Measurements from ENCODE around the gene EPHB6. TPM values are rescaled to one million over a fixed set of nuclear protein-coding genes. Genes with fewer than 3 reads are reported as not detected.

EPHB6 gene
- 10 to 100 TPM; 33.2 to 36.9 TPM for total RNA-seq
- 16.0 TPM for polyA plus RNA-seq (2013, experiment 1 of 2)
- polyA plus RNA-seq (2013, experiment 2 of 2), result 14.1 TPM
- long read RNA-seq, experiment 1, partial matches to known transcripts, result 2 of 4 reads
- long read RNA-seq, experiment 1, other reads (novel, unspliced or antisense), result 1 of 4 reads
- long read RNA-seq, experiment 2, partial matches to known transcripts, result 6 of 63 reads
- long read RNA-seq, experiment 2, other reads (novel, unspliced or antisense), result 57 of 63 reads
- long read RNA-seq, experiment 3, full-length matches to known transcripts, result 3 of 149 reads
- long read RNA-seq, experiment 3, partial matches to known transcripts, result 24 of 149 reads
- long read RNA-seq, experiment 3, other reads (novel, unspliced or antisense), result 122 of 149 reads
- long read RNA-seq, experiment 4, partial matches to known transcripts, result 1 of 1 reads
- long read RNA-seq, experiment 4, other reads (novel, unspliced or antisense), result 0 of 1 reads

- peak within 1 kb of the TSS; percentile 91 for H3K27ac Mint-ChIP-seq
- H3K27ac ChIP-seq (ENCODE audit: low read depth, low read length), result no peak within 1 kb of the TSS
- WGBS, 2 experiments (ENCODE audit: insufficient coverage in 1 of 2, insufficient read length in 1 of 2), result 0% methylated on average over 6 to 70 of the region's 70 CpGs
- no peaks in the 10 kb centered on the region for H3K27me3 ChIP-seq (ENCODE audit: control insufficient read depth, insufficient read depth, low read length, poor library complexity, severe bottlenecking)
- H3K4me1 ChIP-seq (ENCODE audit: control insufficient read depth, insufficient read depth, low read length), result no peaks in the 10 kb centered on the region
- peak within 1 kb of the TSS; percentile 96 for H3K4me3 ChIP-seq (ENCODE audit: low read length)
- peaks cover 19% of the 10 kb centered on the region for H3K27me3 Mint-ChIP-seq (ENCODE audit: insufficient read depth)
- no peaks in the 10 kb centered on the region for H3K36me3 Mint-ChIP-seq (ENCODE audit: low read depth)
- no peaks in the 10 kb centered on the region for H3K9me3 ChIP-seq (ENCODE audit: control insufficient read depth, low read length)
- H3K36me3 ChIP-seq (ENCODE audit: control insufficient read depth, insufficient read depth, low read length), result no peaks in the 10 kb centered on the region
- peak; percentile 89 for DNase-seq
- H3K9me3 Mint-ChIP-seq, result no peaks in the 10 kb centered on the region
- H3K9ac ChIP-seq (ENCODE audit: extremely low read depth, low read length, poor library complexity, severe bottlenecking), result peak within 1 kb of the TSS; percentile 70
- H3K4me1 Mint-ChIP-seq, result peaks cover 21% of the 10 kb centered on the region
- TF ChIP-seq CTCF (conservative IDR thresholded peaks at IDR 0.05), result no peak
- H3K4me3 Mint-ChIP-seq, result peak within 1 kb of the TSS; percentile 92
Observed at GRCh38 chr7:142854372-142855113, at the start of gene EPHB6. EPHB6 (plus strand) TSS chr7:142855076; CDS start chr7:142863228, 8,152 bp downstream.

- H3K36me3 ChIP-seq (ENCODE audit: control insufficient read depth, insufficient read depth, low read length), result no peaks in the 10 kb centered on the region
- no peaks in the 10 kb centered on the region for H3K9me3 Mint-ChIP-seq
- DNase-seq, result no peak
- H3K27me3 ChIP-seq (ENCODE audit: control insufficient read depth, insufficient read depth, low read length, poor library complexity, severe bottlenecking), result peaks cover 11% of the 10 kb centered on the region
- no peaks in the 10 kb centered on the region for H3K36me3 Mint-ChIP-seq (ENCODE audit: low read depth)
- H3K9ac ChIP-seq (ENCODE audit: extremely low read depth, low read length, poor library complexity, severe bottlenecking), result no peak overlapping the region
- H3K4me1 Mint-ChIP-seq, result peaks cover 4% of the 10 kb centered on the region
- H3K9me3 ChIP-seq (ENCODE audit: control insufficient read depth, low read length), result no peaks in the 10 kb centered on the region
- H3K4me1 ChIP-seq (ENCODE audit: control insufficient read depth, insufficient read depth, low read length), result peaks cover 6% of the 10 kb centered on the region
- H3K27me3 Mint-ChIP-seq (ENCODE audit: insufficient read depth), result peaks cover 76% of the 10 kb centered on the region
- 87 to 100% methylated on average over 1 to 3 of the region's 3 CpGs for WGBS, 2 experiments (ENCODE audit: insufficient coverage in 1 of 2, insufficient read length in 1 of 2)
- no peak overlapping the region for H3K27ac Mint-ChIP-seq
- no peak for TF ChIP-seq CTCF (conservative IDR thresholded peaks at IDR 0.05)
- H3K4me3 ChIP-seq (ENCODE audit: low read length), result no peak overlapping the region
- H3K27ac ChIP-seq (ENCODE audit: low read depth, low read length), result no peak overlapping the region
- no peak overlapping the region for H3K4me3 Mint-ChIP-seq
Observed at GRCh38 chr7:142805350-142806021, 49.4 kb upstream of the EPHB6 start.

- no peak overlapping the region for H3K4me3 Mint-ChIP-seq
- H3K27ac ChIP-seq (ENCODE audit: low read depth, low read length), result no peak overlapping the region
- H3K27me3 ChIP-seq (ENCODE audit: control insufficient read depth, insufficient read depth, low read length, poor library complexity, severe bottlenecking), result peaks cover 8% of the 10 kb centered on the region
- no peak overlapping the region for H3K4me3 ChIP-seq (ENCODE audit: low read length)
- peak; percentile 19 for DNase-seq
- TF ChIP-seq CTCF (conservative IDR thresholded peaks at IDR 0.05), result no peak
- no peaks in the 10 kb centered on the region for H3K9me3 ChIP-seq (ENCODE audit: control insufficient read depth, low read length)
- H3K9me3 Mint-ChIP-seq, result no peaks in the 10 kb centered on the region
- peaks cover 71% of the 10 kb centered on the region for H3K27me3 Mint-ChIP-seq (ENCODE audit: insufficient read depth)
- no peaks in the 10 kb centered on the region for H3K36me3 Mint-ChIP-seq (ENCODE audit: low read depth)
- no peak overlapping the region for H3K9ac ChIP-seq (ENCODE audit: extremely low read depth, low read length, poor library complexity, severe bottlenecking)
- no peak overlapping the region for H3K27ac Mint-ChIP-seq
- H3K36me3 ChIP-seq (ENCODE audit: control insufficient read depth, insufficient read depth, low read length), result no peaks in the 10 kb centered on the region
- 88% methylated on average over 2 of the region's 2 CpGs; no CpG with 5 or more reads in 1 of the 2 experiments for WGBS, 2 experiments (ENCODE audit: insufficient coverage in 1 of 2, insufficient read length in 1 of 2)
- H3K4me1 Mint-ChIP-seq, result peaks cover 4% of the 10 kb centered on the region
- H3K4me1 ChIP-seq (ENCODE audit: control insufficient read depth, insufficient read depth, low read length), result peaks cover 6% of the 10 kb centered on the region
Observed at GRCh38 chr7:142806022-142806356, 48.9 kb upstream of the EPHB6 start.

Data from endodermal cell (in vitro differentiated cells).